GM23338 (cell line): ENCODE measurements around the gene DNAH6.

Experiments used
- CREB1 ChIP-seq: fragments of 250-450 bp; sonication (Bioruptor Pico); IDR thresholded peaks from 2 replicates; pipeline ENCODE4 v1.5.0; 2020; ENCODE audit warnings: low read depth, mild to moderate bottlenecking, moderate library complexity
- EZH2 ChIP-seq: fragments of 200-600 bp; sonication (generic); IDR thresholded peaks from one replicate; pipeline ENCODE4 v1.8.0; 2017; ENCODE audit warnings: antibody characterized with exemption, mild to moderate bottlenecking, low read depth; ENCODE audit not compliant: unreplicated experiment
- EZH2phosphoT487 ChIP-seq: fragments of 200-600 bp; sonication (generic); IDR thresholded peaks from one replicate; pipeline ENCODE4 v1.8.1; 2018; ENCODE audit warnings: antibody characterized with exemption; ENCODE audit not compliant: unreplicated experiment
- JUNB ChIP-seq: IDR thresholded peaks from one replicate; pipeline ENCODE4 v1.6.1; 2016; ENCODE audit warnings: antibody characterized with exemption; ENCODE audit not compliant: unreplicated experiment
- NANOG ChIP-seq: IDR thresholded peaks from 2 replicates; pipeline ENCODE4 v1.6.1; 2016; ENCODE audit warnings: antibody characterized with exemption, borderline replicate concordance
- POLR2AphosphoS5 ChIP-seq: IDR thresholded peaks from 2 replicates; pipeline ENCODE4 v1.6.1; 2016; ENCODE audit warnings: antibody characterized with exemption, low read depth
- STAT1 ChIP-seq: IDR thresholded peaks from one replicate; pipeline ENCODE4 v1.6.1; 2016; ENCODE audit warnings: antibody characterized with exemption; ENCODE audit not compliant: unreplicated experiment
- ZNF114 ChIP-seq: fragments of 250-450 bp; sonication (Bioruptor Pico); IDR thresholded peaks from 2 replicates; pipeline ENCODE4 v1.5.0; 2020; ENCODE audit warnings: mild to moderate bottlenecking, moderate library complexity
- ZNF331 ChIP-seq: fragments of 250-450 bp; sonication (Bioruptor Pico); IDR thresholded peaks from 2 replicates; pipeline ENCODE4 v1.5.0; 2020; ENCODE audit warnings: low read depth, mild to moderate bottlenecking, moderate library complexity
- TF ChIP-seq, protein P1 (sequence below), 2 experiments: fragments of 200-600 bp in 1 of 2; sonication (generic) in 1 of 2; conservative IDR thresholded peaks; 2 replicates each; pipeline versions ENCODE4 v1.5.1 to v1.6.1; 2016 to 2017; ENCODE audit warnings: antibody characterized with exemption in 2 of 2, low read depth in 2 of 2, mild to moderate bottlenecking in 2 of 2, moderate library complexity in 1 of 2
- TF ChIP-seq, protein P2 (sequence below): IDR thresholded peaks from one replicate; pipeline ENCODE4 v1.6.1; 2018; ENCODE audit warnings: antibody characterized with exemption; ENCODE audit not compliant: unreplicated experiment
- TF ChIP-seq, protein P3 (sequence below): IDR thresholded peaks from 2 replicates; pipeline ENCODE4 v1.6.1; 2016; ENCODE audit warnings: antibody characterized with exemption
- TF ChIP-seq, protein P4 (sequence below): fragments of 250-450 bp; sonication (Bioruptor Pico); IDR thresholded peaks from 2 replicates; pipeline ENCODE4 v1.5.0; 2020; ENCODE audit warnings: mild to moderate bottlenecking, moderate library complexity

DNA sequence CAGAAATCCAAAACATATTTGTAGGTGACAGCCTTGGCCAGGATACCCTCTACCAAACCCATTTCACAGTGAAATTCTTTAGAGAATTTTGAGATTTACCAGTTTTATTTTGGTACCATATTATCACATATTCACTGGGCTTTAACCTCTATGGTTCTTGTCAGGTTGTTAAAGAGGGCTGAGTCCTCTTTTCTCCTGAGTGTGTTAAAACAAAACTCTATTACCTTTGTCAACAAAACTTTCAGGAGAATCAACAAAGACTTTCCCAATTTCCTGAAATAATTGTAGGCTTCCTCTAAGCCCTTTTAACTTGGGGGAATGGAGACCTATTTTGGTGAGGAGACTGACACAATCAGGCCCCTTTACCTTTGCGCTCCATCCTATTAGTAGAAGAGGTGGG, 209.4 kb downstream of the DNAH6 start:
- no peak for TF ChIP-seq EZH2
- TF ChIP-seq, protein P1, sequence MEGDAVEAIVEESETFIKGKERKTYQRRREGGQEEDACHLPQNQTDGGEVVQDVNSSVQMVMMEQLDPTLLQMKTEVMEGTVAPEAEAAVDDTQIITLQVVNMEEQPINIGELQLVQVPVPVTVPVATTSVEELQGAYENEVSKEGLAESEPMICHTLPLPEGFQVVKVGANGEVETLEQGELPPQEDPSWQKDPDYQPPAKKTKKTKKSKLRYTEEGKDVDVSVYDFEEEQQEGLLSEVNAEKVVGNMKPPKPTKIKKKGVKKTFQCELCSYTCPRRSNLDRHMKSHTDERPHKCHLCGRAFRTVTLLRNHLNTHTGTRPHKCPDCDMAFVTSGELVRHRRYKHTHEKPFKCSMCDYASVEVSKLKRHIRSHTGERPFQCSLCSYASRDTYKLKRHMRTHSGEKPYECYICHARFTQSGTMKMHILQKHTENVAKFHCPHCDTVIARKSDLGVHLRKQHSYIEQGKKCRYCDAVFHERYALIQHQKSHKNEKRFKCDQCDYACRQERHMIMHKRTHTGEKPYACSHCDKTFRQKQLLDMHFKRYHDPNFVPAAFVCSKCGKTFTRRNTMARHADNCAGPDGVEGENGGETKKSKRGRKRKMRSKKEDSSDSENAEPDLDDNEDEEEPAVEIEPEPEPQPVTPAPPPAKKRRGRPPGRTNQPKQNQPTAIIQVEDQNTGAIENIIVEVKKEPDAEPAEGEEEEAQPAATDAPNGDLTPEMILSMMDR (conservative IDR thresholded peaks at IDR 0.05; ENCODE audit: low read depth in 2 of 2) = no peak
- TF ChIP-seq STAT1 = no peak
- no peak for TF ChIP-seq EZH2phosphoT487
- TF ChIP-seq JUNB = no peak
- TF ChIP-seq, protein P2, sequence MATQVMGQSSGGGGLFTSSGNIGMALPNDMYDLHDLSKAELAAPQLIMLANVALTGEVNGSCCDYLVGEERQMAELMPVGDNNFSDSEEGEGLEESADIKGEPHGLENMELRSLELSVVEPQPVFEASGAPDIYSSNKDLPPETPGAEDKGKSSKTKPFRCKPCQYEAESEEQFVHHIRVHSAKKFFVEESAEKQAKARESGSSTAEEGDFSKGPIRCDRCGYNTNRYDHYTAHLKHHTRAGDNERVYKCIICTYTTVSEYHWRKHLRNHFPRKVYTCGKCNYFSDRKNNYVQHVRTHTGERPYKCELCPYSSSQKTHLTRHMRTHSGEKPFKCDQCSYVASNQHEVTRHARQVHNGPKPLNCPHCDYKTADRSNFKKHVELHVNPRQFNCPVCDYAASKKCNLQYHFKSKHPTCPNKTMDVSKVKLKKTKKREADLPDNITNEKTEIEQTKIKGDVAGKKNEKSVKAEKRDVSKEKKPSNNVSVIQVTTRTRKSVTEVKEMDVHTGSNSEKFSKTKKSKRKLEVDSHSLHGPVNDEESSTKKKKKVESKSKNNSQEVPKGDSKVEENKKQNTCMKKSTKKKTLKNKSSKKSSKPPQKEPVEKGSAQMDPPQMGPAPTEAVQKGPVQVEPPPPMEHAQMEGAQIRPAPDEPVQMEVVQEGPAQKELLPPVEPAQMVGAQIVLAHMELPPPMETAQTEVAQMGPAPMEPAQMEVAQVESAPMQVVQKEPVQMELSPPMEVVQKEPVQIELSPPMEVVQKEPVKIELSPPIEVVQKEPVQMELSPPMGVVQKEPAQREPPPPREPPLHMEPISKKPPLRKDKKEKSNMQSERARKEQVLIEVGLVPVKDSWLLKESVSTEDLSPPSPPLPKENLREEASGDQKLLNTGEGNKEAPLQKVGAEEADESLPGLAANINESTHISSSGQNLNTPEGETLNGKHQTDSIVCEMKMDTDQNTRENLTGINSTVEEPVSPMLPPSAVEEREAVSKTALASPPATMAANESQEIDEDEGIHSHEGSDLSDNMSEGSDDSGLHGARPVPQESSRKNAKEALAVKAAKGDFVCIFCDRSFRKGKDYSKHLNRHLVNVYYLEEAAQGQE = no peak
- TF ChIP-seq POLR2AphosphoS5 = no peak
- TF ChIP-seq CREB1 (CRISPR knock-in tag) = no peak
- no peak for TF ChIP-seq ZNF331 (CRISPR knock-in tag)
- no peak for TF ChIP-seq ZNF114 (CRISPR knock-in tag)
- no peak for TF ChIP-seq NANOG
- TF ChIP-seq, protein P3, sequence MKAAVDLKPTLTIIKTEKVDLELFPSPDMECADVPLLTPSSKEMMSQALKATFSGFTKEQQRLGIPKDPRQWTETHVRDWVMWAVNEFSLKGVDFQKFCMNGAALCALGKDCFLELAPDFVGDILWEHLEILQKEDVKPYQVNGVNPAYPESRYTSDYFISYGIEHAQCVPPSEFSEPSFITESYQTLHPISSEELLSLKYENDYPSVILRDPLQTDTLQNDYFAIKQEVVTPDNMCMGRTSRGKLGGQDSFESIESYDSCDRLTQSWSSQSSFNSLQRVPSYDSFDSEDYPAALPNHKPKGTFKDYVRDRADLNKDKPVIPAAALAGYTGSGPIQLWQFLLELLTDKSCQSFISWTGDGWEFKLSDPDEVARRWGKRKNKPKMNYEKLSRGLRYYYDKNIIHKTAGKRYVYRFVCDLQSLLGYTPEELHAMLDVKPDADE = no peak
- TF ChIP-seq, protein P4, sequence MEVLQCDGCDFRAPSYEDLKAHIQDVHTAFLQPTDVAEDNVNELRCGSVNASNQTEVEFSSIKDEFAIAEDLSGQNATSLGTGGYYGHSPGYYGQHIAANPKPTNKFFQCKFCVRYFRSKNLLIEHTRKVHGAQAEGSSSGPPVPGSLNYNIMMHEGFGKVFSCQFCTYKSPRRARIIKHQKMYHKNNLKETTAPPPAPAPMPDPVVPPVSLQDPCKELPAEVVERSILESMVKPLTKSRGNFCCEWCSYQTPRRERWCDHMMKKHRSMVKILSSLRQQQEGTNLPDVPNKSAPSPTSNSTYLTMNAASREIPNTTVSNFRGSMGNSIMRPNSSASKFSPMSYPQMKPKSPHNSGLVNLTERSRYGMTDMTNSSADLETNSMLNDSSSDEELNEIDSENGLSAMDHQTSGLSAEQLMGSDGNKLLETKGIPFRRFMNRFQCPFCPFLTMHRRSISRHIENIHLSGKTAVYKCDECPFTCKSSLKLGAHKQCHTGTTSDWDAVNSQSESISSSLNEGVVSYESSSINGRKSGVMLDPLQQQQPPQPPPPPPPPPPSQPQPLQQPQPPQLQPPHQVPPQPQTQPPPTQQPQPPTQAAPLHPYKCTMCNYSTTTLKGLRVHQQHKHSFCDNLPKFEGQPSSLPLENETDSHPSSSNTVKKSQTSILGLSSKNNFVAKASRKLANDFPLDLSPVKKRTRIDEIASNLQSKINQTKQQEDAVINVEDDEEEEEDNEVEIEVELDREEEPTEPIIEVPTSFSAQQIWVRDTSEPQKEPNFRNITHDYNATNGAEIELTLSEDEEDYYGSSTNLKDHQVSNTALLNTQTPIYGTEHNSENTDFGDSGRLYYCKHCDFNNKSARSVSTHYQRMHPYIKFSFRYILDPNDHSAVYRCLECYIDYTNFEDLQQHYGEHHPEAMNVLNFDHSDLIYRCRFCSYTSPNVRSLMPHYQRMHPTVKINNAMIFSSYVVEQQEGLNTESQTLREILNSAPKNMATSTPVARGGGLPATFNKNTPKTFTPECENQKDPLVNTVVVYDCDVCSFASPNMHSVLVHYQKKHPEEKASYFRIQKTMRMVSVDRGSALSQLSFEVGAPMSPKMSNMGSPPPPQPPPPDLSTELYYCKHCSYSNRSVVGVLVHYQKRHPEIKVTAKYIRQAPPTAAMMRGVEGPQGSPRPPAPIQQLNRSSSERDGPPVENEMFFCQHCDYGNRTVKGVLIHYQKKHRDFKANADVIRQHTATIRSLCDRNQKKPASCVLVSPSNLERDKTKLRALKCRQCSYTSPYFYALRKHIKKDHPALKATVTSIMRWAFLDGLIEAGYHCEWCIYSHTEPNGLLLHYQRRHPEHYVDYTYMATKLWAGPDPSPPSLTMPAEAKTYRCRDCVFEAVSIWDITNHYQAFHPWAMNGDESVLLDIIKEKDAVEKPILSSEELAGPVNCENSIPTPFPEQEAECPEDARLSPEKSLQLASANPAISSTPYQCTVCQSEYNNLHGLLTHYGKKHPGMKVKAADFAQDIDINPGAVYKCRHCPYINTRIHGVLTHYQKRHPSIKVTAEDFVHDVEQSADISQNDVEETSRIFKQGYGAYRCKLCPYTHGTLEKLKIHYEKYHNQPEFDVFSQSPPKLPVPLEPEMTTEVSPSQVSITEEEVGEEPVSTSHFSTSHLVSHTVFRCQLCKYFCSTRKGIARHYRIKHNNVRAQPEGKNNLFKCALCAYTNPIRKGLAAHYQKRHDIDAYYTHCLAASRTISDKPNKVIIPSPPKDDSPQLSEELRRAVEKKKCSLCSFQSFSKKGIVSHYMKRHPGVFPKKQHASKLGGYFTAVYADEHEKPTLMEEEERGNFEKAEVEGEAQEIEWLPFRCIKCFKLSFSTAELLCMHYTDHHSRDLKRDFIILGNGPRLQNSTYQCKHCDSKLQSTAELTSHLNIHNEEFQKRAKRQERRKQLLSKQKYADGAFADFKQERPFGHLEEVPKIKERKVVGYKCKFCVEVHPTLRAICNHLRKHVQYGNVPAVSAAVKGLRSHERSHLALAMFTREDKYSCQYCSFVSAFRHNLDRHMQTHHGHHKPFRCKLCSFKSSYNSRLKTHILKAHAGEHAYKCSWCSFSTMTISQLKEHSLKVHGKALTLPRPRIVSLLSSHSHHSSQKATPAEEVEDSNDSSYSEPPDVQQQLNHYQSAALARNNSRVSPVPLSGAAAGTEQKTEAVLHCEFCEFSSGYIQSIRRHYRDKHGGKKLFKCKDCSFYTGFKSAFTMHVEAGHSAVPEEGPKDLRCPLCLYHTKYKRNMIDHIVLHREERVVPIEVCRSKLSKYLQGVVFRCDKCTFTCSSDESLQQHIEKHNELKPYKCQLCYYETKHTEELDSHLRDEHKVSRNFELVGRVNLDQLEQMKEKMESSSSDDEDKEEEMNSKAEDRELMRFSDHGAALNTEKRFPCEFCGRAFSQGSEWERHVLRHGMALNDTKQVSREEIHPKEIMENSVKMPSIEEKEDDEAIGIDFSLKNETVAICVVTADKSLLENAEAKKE (CRISPR knock-in tag) = no peak
